SU-DHL-6 (cell line): ENCODE results near the gene USP7.

Experiments
- H2AFZ ChIP-seq: fragments of 200-600 bp; sonication (generic); 2 replicates; pipeline ENCODE4 v1.6.1; 2014; ENCODE audit warnings: low read depth, mild to moderate bottlenecking, moderate library complexity, mixed read lengths, antibody characterized with exemption, low read length; ENCODE audit not compliant: severe bottlenecking
- H3F3A ChIP-seq: fragments of 200-600 bp; shearing (Covaris generic); 2 replicates; pipeline ENCODE4 v1.6.0; 2016; ENCODE audit warnings: antibody characterized with exemption, mild to moderate bottlenecking; ENCODE audit not compliant: insufficient read depth
- H3K27ac ChIP-seq: fragments of 200-600 bp; sonication (generic); 2 replicates; pipeline ENCODE4 v1.5.1; 2016; ENCODE audit warnings: low read depth, mild to moderate bottlenecking, low read length, moderate library complexity, mixed read lengths
- H3K27me3 ChIP-seq: fragments of 200-600 bp; sonication (generic), shearing (Covaris generic); 2 replicates; pipeline ENCODE4 v1.6.0; 2014; ENCODE audit warnings: mild to moderate bottlenecking, low read length
- H3K36me3 ChIP-seq: fragments of 200-600 bp; sonication (generic); 2 replicates; pipeline ENCODE4 v1.6.1; 2014; ENCODE audit warnings: mild to moderate bottlenecking, low read length, mixed read lengths
- H3K4me2 ChIP-seq: fragments of 300-600, 200-600 bp; shearing (Covaris generic), sonication (generic); 2 replicates; pipeline ENCODE4 v1.6.0; 2014; ENCODE audit warnings: low read length, low read depth, mild to moderate bottlenecking; ENCODE audit not compliant: poor library complexity, severe bottlenecking
- H3K4me3 ChIP-seq: fragments of 200-600 bp; sonication (generic); 2 replicates; pipeline ENCODE4 v1.5.1; 2014; ENCODE audit warnings: antibody characterized with exemption, low read length, mild to moderate bottlenecking, mixed read lengths; ENCODE audit not compliant: insufficient read depth, poor library complexity, severe bottlenecking
- H3K79me2 ChIP-seq: fragments of 200-600 bp; sonication (generic); 2 replicates; pipeline ENCODE4 v1.6.1; 2014; ENCODE audit warnings: mild to moderate bottlenecking, low read length, moderate library complexity; ENCODE audit not compliant: insufficient read depth
- H3K9ac ChIP-seq: fragments of 200-600 bp; sonication (generic); 2 replicates; pipeline ENCODE4 v1.7.0; 2014; ENCODE audit warnings: mild to moderate bottlenecking, low read length
- H3K9me2 ChIP-seq: fragments of 200-600 bp; sonication (generic); replicated peaks from 2 replicates; pipeline ENCODE4 v1.6.1; 2014; ENCODE audit warnings: low read length; ENCODE audit not compliant: insufficient read depth
- H3K9me3 ChIP-seq: fragments of 200-600 bp; sonication (generic); 2 replicates; pipeline ENCODE4 v1.6.1; 2014; ENCODE audit warnings: low read length, mixed read lengths; ENCODE audit not compliant: insufficient read depth
- H4K20me1 ChIP-seq: fragments of 200-600 bp; sonication (generic); 2 replicates; pipeline ENCODE4 v1.6.1; 2014; ENCODE audit warnings: low read depth, mild to moderate bottlenecking, antibody characterized with exemption, low read length, moderate library complexity, mixed read lengths
- EZH2phosphoT487 ChIP-seq: fragments of 200-600 bp; sonication (generic), shearing (Covaris generic); conservative IDR thresholded peaks from 2 replicates; pipeline ENCODE4 v1.6.1; 2018; ENCODE audit warnings: mild to moderate bottlenecking, antibody characterized with exemption, low read length, moderate library complexity, mixed read lengths
- TF ChIP-seq, protein P1 (sequence below): fragments of 200-600 bp; sonication (generic); IDR thresholded peaks from one replicate; pipeline ENCODE4 v1.5.1; 2017; ENCODE audit warnings: antibody characterized with exemption, mild to moderate bottlenecking, low read length, moderate library complexity; ENCODE audit not compliant: insufficient read depth, poor library complexity, severe bottlenecking

The USP7 gene

DNA sequence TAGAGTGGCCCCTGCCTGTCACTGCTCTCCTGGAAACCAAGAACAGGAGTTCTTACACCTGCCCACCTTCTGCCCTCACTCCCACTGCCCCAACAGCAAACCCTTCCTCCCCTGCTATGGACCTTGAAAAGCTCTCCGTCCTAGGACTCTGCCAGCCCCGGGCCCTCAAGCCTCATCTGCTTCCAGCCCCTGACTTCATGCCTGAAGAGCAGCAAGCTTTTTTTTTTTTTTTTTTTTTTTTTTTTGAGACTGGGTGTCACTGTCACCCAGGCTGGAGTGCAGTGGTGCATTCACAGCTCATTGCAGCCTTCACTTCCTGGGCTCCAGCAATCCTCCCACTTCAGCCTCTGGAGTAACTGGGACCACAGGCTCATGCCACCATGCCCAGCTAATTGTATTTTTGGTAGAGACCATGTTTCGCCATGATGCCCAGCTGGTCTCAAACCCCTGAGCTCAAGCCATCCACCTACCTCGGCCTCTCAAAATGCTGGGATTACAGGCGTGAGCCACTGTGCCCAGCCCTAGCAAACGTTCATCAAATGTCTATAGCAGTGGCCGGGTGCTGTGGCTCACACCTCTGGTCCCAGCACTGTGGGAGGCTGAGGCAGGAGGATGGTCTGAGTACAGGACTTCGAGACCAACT is 111.8 kb downstream of the USP7 start:
- Histone ChIP-seq H3K9ac (no peak overlapping the region), H3K4me3 (no peak overlapping the region), H3K36me3 (no peaks in the 10 kb centered on the region; the same call in 1 of the 2 replicates), H3K4me2 (no peak overlapping the region), H3K27me3 (no peaks in the 10 kb centered on the region), H3K79me2 (no peaks in the 10 kb centered on the region), H3K9me3 (no peaks in the 10 kb centered on the region), H4K20me1 (no peaks in the 10 kb centered on the region), H3K27ac (no peak overlapping the region), H2AFZ (no peak overlapping the region), H3K9me2 (no peaks in the 10 kb centered on the region), H3F3A (0 out of 2 replicates have a peak, but pooled peaks cover 7% of the 10 kb centered on the region)
- TF ChIP-seq, protein P1, sequence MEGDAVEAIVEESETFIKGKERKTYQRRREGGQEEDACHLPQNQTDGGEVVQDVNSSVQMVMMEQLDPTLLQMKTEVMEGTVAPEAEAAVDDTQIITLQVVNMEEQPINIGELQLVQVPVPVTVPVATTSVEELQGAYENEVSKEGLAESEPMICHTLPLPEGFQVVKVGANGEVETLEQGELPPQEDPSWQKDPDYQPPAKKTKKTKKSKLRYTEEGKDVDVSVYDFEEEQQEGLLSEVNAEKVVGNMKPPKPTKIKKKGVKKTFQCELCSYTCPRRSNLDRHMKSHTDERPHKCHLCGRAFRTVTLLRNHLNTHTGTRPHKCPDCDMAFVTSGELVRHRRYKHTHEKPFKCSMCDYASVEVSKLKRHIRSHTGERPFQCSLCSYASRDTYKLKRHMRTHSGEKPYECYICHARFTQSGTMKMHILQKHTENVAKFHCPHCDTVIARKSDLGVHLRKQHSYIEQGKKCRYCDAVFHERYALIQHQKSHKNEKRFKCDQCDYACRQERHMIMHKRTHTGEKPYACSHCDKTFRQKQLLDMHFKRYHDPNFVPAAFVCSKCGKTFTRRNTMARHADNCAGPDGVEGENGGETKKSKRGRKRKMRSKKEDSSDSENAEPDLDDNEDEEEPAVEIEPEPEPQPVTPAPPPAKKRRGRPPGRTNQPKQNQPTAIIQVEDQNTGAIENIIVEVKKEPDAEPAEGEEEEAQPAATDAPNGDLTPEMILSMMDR, result no peak
- TF ChIP-seq EZH2phosphoT487, result no peak

DNA sequence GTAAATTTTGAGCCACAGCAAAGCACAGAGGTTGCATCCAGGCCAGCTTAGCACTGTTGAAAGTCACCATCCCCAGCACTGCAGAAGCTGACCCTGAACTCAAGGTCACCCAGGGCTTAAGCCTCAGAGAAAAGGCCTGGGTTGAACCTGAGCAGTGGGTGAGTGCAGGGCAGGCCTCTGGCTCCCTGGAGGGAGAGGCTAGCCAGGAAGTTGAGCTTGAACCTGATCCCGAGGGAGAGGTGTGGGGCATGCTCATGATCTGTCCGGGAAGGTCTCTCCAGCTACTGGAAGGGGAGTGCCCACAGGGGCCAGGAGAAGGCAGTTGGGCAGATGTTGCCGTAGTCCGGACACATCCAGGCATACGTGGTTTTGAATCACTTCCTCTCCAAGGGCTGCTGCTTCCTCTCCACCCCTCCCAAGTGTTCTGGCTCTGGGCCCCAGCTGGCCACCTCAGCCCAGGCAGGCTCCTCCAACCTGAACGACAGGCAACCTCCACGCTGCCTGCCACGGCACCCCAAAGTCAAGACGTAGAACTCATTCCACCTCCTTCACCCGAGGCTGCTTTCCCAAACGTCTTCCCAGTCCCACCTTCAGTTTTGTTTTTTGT is 113.3 kb downstream of the USP7 start:
- no peak overlapping the region for H3K4me3 ChIP-seq
- no peaks in the 10 kb centered on the region; the same call in 1 of the 2 replicates for H3K36me3 ChIP-seq
- H4K20me1 ChIP-seq, result no peaks in the 10 kb centered on the region; the same call in 1 of the 2 replicates
- H3K9me2 ChIP-seq, result no peaks in the 10 kb centered on the region
- H2AFZ ChIP-seq, result no peak overlapping the region
- H3K9ac ChIP-seq, result no peak overlapping the region
- no peaks in the 10 kb centered on the region for H3K9me3 ChIP-seq
- H3K27me3 ChIP-seq, result no peaks in the 10 kb centered on the region
- H3K4me2 ChIP-seq, result no peak overlapping the region
- H3K79me2 ChIP-seq, result peaks cover 12% of the 10 kb centered on the region
- TF ChIP-seq, protein P1, result no peak
- no peak for TF ChIP-seq EZH2phosphoT487
- H3F3A ChIP-seq, result no peaks in the 10 kb centered on the region
- no peak overlapping the region for H3K27ac ChIP-seq

DNA sequence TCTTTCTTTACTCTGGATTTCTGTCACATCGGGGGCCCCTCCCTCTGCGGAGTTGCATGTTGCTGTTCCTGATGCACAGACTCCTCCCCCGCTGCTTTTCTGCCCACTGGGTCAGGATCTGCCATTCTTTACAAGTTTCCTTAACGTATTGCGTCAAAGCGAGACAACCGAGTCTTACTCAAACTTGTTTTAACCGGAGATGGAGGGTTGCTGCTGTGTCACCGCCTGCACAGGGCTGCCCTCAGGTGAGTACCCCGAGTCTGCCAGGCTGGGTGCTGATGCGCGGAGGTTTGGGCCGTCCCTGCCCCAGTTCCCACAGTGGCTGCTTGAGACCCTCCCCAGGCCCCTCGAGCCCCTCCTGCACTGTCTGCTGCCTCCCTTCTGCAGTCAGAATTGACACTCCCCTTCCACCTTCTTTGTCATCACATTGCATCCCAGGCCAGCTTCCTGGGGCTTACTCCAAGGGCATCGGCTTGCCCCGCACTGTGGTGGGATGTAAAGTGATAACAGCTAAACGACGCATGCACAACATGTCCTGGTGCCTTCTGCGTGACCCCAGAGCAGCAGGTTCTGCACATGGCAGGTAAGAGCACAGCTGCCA is 114.2 kb downstream of the USP7 start:
- H3K9me3 ChIP-seq, result no peaks in the 10 kb centered on the region
- H3K79me2 ChIP-seq, result peaks cover 15% of the 10 kb centered on the region
- no peaks in the 10 kb centered on the region for H3F3A ChIP-seq
- H3K4me2 ChIP-seq, result no peak overlapping the region
- H3K9ac ChIP-seq, result no peak overlapping the region
- no peaks in the 10 kb centered on the region for H3K9me2 ChIP-seq
- H3K27me3 ChIP-seq, result no peaks in the 10 kb centered on the region
- no peak overlapping the region for H3K27ac ChIP-seq
- TF ChIP-seq EZH2phosphoT487, result no peak
- TF ChIP-seq, protein P1, result no peak
- no peaks in the 10 kb centered on the region; the same call in 1 of the 2 replicates for H3K36me3 ChIP-seq
- H2AFZ ChIP-seq, result no peak overlapping the region
- no peak overlapping the region for H3K4me3 ChIP-seq
- H4K20me1 ChIP-seq, result no peaks in the 10 kb centered on the region; the same call in 1 of the 2 replicates
